Measurements from ENCODE around the gene TMEM176B.

GRCh38 chr7:150787321-150788281 lies 12.6 kb downstream of the TMEM176B start:
- TF ChIP-seq GATA2 (IDR thresholded peaks at IDR 0.05; ENCODE audit: low read depth, low read length) (peak; percentile 87), GATA3 (IDR thresholded peaks at IDR 0.05; ENCODE audit: low read depth, low read length) (peak; percentile 73)

All from SH-SY5Y (cell line).